B cell (primary cell): Measurements from ENCODE around the gene STX18.

Source experiments
- EZH2 ChIP-seq: IDR thresholded peaks from 2 replicates; pipeline ENCODE4 v1.6.1; 2012; ENCODE audit warnings: borderline replicate concordance, low read depth, mild to moderate bottlenecking, moderate library complexity, low read length; ENCODE audit not compliant: insufficient read depth, poor library complexity, severe bottlenecking
- TF ChIP-seq, protein P1 (sequence below): fragments of 200-600 bp; IDR thresholded peaks from one replicate; pipeline ENCODE4 v1.8.0; 2022; ENCODE audit warnings: antibody characterized with exemption, mild to moderate bottlenecking

DNA sequence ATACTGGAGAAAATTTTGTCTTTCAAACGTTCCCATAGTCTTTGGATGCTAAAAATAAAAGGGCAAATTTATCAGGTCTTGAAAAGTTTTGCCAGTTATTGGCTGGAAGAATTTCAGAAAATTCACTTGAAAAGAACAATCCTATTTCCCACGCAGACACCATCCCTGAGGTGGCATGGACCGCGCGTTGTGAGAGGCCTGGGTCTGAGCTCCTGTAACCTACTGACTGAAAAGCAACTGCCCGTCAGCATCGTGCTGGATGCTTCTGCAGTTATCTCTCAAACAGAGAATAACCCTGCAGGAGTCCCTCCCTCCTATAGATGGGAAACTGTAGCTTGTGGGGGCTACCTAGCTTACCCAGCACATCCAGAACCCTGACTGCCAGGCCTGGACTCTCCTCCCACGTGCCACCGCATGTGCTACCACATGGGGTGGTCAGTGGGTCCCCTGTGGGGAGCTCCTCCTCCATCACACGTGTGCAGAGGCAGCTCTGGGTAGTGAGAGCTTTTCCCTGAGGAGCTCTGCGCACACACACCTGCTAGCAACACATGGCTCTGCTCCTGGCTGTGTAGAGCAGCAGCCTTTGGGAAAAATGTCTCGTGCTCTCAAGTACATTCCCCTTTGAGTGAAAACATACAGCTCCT, 118.9 kb downstream of the STX18 start:
- TF ChIP-seq, protein P1, sequence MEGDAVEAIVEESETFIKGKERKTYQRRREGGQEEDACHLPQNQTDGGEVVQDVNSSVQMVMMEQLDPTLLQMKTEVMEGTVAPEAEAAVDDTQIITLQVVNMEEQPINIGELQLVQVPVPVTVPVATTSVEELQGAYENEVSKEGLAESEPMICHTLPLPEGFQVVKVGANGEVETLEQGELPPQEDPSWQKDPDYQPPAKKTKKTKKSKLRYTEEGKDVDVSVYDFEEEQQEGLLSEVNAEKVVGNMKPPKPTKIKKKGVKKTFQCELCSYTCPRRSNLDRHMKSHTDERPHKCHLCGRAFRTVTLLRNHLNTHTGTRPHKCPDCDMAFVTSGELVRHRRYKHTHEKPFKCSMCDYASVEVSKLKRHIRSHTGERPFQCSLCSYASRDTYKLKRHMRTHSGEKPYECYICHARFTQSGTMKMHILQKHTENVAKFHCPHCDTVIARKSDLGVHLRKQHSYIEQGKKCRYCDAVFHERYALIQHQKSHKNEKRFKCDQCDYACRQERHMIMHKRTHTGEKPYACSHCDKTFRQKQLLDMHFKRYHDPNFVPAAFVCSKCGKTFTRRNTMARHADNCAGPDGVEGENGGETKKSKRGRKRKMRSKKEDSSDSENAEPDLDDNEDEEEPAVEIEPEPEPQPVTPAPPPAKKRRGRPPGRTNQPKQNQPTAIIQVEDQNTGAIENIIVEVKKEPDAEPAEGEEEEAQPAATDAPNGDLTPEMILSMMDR, result no peak
- TF ChIP-seq EZH2, result no peak
